Forelimb muscle (tissue), 1 donor: ENCODE measurements around the gene RNF34. TPM values are rescaled to one million over a fixed set of nuclear protein-coding genes. Genes with fewer than 3 reads are reported as not detected.
"Not testable (repeated sequence)": the region's sequence is repeated elsewhere in the genome, so short reads cannot be mapped to it uniquely, and the experiment has no call there.

Experiments
- DNase-seq: peaks from one replicate; pipeline ENCODE4 v3.0.0-alpha.2; 2013; ENCODE audit warnings: low read depth
- polyA plus RNA-seq: library from polyadenylated mRNA; unstranded; fragments of 120-200 nt; gene quantifications from one replicate; pipeline ENCODE4 v1.2.1, GENCODE V29; 2013; ENCODE audit not compliant: insufficient read length

Gene RNF34, protein sequence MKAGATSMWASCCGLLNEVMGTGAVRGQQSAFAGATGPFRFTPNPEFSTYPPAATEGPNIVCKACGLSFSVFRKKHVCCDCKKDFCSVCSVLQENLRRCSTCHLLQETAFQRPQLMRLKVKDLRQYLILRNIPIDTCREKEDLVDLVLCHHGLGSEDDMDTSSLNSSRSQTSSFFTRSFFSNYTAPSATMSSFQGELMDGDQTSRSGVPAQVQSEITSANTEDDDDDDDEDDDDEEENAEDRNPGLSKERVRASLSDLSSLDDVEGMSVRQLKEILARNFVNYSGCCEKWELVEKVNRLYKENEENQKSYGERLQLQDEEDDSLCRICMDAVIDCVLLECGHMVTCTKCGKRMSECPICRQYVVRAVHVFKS
- 30.1 TPM for polyA plus RNA-seq

DNA sequence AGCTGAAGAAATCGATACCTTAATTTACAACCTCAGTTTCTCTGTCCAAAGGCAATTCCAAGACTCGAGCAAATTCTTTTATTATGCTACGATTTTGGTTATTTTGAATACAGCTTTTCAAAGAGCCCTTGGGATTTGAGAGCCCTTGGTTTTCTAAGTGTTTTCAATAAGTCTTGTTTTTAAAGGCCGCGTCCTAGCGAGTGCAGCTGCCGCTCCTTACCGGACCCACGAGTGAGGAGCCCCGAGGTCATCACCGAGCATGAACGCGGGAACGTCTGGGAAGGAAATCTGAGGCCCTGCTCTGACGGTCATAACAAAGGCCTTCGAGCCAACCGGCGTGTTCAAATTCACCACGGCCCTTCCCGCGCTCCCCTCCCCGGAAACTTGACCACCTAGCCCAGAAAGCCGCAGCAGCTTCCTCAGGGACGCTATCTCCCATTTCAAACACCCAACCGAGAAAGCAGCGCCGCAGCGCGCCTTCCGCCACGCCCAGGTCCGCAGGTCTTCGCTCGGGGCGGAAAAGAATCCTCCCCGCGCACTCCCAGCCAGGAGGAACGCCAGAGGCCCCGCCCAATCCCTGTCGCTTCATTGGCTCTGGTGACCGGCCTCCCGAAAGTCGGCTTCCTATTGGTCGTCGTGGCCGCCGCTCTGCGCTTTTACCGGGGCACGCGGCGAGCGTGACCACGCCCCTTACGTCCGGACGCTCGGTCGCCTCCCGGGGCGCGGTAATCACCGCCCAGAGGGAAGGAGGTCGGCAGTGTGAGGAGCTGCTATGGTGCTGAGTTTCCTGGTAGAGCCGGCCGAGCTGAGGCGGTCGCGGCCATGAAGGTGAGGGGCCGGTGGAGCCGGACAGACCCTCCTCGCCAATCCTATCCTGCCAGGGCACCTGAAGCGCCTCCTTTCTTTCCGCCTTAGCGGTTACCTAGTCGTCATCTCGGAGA is at the start of gene RNF34:
Gene RNF34 (plus strand): TSS at position 728 of the 941 bp plus-strand sequence. CDS start 95 bp downstream, at position 823.
- DNase-seq: peak; percentile 95

DNA sequence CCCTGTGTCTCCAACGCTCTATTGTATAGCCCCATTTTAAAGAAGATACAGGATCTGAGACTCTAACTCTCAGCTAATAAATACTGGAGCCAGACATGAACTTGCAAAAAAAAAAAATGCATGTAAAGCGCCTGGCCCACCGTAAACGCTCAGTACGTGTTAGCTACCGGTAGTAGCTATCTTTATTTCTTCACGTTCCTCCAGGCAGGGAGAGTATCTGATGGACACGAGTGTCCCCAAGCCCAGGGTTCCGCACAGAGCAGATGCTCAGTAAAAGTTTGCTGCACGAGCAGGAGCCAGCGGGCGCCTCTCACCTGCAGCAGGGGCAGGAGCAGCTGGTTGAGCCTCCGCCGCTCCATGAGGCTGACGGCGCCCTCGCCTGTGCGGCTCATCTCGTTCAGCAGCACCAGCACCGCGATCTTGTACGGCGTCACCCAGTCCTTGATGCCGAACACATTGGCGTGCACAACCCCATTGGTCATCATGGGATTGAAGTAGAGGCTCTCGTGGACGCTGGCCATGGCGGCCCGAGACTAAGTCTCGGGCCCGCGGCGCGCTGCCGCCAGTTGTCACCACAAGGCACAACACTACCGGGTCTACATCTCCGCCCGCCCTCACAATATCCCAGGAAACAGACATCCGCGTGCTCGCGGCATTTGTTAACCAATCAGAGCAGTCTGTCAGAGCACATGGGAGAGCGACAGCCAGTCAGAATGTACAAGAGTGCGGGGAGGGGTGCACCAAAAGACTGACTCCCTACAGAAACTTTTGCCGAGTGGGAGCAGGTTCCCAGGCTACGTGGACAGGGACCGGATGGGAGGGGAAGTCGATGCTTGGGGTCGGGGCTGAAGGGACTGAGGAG is 47.9 kb upstream of the RNF34 start, which contains the start of gene ANAPC5:
Gene ANAPC5 (minus strand): TSS at position 592 of the 862 bp plus-strand sequence. CDS start 71 bp downstream, at position 521.
- DNase-seq: peak; percentile 98

DNA sequence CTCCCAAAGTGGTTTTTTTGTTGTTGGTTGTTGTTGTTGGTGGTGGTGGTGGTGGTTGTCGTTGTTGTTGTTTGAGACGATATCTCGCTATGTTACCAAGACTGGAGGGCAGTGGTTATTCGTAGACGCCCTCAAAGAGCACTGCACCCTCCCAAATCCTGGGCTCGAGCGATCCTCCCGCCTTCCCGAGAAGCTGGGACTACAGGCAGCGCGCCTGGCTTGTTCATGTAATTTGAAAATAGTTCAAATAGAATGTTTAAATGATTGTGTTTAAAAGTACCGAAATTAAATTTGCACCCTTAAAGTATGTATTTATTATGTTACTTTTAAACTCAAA is 47.3 kb upstream of the RNF34 start:
- no peak for DNase-seq

DNA sequence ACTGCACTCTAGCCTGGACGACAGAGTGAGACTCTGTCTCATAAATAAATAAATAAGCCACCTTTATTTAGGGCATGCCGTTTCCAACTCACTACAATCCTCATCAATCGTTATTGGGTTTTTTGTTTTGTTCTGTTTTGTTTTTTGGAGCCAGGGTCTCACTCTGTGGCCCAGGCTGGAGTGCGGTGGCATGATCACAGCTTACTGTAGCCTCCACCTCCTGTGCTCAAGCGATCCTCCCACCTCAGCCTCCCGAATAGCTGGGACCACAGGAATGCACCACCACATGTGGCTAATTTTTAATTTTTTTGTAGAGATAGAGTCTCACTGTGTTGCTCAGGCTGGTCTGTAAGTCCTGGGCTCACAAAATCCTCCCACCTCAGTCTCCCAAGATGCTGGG is 44.1 kb upstream of the RNF34 start:
- DNase-seq: no peak

DNA sequence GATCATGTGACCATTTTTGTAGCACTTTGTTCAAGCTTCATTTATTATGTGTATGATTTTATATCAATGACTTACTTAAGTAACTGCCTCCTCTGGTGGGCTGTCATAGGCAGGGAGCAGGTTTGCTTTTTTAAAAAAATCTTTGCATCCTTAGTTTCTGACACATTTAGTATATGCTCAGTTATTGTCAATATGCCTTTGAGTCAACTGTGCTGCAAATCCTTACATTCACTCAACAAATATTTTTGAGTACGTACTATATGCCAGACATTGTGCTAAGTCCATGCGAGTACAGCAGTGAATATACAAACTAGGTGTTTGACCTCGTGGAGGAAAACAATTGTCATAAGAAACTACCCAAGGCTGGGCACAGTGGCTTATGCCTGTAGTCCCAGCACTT is 43.3 kb upstream of the RNF34 start:
- DNase-seq: no peak

DNA sequence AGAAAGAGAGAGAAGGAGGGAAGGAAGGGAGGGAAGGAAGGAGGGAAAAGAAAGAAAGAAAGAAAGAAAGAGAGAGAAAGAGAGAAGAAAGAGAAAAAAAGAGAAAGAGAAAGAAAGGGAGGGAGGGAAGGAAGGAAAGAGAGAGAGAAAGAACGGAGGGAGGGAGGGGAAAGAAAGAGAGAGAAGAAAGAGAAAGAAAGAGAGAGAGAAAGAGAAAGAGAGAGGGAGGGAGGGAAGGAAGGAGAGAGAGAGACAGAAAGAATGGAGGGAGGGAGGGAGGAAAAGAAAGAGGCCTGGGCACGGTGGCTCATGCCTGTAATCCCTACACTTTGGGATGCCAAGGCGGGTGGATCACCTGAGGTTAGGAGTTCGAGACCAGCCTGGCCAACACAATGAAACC is 42.6 kb upstream of the RNF34 start:
- no peak for DNase-seq

DNA sequence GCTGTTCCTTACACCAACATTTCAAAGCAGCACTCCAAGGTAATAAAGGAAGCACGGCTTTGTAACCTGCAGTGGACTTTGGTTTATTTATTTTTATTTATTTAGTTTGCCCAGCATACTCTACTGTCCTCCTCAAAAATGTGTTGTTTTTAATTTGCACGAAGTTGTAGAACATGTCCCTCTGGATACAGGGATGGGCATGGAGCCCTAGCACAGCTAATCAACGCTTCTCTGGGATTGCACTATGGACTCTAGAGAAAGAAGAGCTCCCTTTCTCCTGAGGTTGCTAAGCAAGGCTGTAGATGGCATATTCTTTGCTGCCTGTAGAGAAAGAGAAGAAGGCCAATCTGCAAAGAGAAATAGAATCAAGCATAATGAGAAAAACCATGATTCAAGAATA is 41.8 kb upstream of the RNF34 start:
- no peak for DNase-seq

DNA sequence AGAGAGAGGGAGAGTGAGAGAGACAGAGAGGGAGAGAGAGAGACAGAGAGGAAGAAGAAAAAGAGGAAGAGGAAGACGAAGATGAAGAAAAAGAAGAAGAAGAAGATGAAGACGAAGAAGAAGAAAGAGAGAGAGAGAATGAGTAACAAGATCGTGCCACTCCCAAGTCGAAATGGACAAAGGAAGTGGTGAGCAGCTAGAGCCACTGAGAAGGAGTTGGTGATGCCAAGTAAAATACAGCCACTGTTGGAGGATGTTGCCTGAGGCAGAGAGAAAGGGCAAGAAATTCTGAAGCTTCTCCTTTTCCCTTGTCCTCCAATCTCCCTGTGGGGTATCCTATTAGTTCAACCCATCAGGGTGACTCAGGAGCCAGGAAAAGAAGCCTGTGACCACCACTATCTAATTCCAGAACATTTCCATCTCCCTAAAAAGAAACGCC is 35.2 kb upstream of the RNF34 start:
- no peak for DNase-seq

DNA sequence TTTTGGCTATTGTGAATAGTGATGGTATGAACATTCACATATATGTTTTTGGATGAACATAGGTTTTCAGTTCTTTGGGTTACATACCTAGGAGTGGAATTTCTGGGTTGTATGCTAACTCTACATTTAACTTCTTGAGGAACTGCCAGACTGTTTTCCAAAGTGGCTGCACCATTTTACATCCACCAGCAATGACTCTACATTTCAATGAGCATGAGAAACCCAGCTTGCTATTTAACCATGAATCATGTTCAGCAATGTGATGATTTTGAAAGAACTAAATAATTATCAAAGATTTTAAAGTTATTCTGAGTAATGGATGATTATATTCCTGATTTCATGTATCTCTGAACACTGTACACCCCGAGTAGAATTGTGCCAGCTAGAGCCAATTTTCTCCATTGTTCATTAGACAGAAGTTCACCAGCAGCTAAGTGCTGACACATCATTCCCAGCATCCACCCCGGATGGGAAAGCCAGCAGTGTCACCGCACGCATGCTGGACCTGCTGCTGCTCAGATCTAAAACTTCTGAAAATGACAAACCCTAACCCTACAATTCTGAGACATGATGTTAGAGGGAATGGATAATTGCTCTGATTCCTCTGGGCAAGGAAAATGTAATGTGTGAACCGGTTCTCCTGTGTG is 34.4 kb upstream of the RNF34 start:
- DNase-seq: no peak

DNA sequence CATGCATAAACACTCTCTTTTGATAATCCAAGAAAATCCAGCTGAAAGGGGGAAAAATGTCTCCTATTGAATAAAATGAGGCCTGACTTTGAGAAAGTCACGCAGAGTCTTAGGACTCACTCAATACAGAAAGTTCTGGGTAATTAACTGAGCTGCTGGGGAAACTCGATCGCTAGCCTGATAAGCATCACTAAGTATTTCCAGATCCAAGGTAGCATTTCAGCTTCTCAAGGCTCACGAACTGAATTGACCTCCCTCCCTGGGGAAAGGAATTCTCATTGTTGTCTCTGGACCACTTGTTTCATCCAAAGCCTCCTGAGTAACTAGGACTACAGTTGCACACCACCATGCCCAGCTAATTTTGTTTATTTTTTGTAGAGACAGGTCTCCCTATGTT is 33.9 kb upstream of the RNF34 start:
- DNase-seq: no peak

DNA sequence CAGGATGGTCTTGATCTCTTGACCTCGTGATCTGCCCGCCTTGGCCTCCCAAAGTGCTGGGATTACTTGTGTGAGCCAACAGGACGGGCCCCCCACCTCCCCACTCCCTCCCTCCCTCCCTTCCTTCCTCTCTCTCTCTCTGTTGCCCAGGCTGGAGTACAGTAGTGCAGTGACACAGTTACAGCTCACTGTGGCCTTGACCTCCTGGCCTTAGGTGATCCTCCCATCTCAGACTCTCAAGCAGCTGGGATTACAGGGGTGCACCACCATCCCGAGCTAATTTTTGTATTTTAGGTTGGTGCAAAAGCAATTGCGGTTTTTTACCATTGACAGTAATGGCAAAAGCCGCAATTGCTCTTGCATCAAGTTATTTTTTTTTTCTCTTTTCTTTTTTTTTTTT is 28.5 kb upstream of the RNF34 start:
- no peak for DNase-seq

DNA sequence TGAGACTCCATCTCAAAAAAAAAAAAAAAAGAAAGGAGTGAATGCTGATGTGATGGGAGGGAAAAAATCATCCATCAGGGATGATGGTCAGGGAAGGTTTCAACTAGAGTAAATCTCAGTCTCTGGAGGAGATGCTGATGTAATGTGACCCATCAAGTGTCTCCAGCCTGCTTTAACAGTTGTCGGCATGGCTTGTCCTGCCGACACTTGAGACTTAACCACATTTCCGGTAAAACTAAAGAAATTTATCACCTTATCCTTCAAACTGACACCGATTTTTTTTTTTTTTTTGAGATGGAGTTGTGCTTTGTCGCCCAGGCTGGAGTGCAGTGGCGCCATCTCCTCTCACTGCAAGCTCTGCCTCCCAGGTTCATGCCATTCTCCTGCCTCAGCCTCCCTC is 26.2 kb upstream of the RNF34 start:
- no peak for DNase-seq

DNA sequence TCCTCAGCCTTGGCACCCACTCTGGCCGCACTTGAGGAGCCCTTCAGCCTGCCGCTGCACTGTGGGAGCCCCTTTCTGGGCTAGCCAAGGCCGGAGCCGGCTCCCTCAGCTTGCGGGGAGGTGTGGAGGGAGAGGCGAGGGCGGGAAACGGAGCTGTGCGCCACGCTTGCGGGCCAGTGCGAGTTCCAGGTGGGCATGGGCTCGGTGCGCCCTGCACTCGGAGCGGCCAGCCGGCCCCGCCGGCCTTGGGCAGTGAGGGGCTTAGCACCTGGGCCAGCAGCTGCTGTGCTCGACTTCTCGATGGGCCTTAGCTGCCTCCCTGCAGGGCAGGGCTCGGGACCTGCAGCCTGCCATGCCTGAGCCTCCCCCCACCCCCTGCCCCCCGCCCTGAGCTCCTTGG is 25.6 kb upstream of the RNF34 start:
- not testable (repeated sequence) for DNase-seq

DNA sequence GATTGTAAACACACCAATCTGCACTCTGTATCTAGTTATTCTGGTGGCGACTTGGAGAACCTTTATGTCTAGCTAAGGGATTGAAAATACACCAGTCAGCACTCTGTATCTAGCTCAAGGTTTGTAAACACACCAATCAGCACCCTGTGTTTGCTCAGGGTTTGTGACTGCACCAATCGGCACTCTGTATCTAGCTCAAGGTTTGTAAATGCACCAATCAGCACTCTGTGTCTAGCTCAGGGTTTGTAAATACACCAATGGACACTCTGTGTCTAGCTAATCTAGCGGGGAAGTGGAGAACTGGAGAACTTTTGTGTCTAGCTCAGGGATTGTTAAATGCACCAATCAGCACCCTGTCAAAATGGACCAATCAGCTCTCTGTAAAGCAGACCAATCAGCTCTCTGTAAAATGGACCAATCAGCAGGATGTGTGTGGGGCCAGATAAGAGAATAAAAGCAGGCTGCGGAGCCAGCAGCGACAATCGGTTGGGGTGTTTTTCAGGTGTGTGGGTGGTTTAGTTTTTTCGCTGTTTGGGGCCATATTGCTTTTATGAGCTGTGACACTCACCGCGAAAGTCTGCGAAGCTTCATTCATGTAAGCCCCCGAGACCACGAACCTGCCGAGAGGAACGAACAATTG is 24.9 kb upstream of the RNF34 start:
- not testable (repeated sequence) for DNase-seq

DNA sequence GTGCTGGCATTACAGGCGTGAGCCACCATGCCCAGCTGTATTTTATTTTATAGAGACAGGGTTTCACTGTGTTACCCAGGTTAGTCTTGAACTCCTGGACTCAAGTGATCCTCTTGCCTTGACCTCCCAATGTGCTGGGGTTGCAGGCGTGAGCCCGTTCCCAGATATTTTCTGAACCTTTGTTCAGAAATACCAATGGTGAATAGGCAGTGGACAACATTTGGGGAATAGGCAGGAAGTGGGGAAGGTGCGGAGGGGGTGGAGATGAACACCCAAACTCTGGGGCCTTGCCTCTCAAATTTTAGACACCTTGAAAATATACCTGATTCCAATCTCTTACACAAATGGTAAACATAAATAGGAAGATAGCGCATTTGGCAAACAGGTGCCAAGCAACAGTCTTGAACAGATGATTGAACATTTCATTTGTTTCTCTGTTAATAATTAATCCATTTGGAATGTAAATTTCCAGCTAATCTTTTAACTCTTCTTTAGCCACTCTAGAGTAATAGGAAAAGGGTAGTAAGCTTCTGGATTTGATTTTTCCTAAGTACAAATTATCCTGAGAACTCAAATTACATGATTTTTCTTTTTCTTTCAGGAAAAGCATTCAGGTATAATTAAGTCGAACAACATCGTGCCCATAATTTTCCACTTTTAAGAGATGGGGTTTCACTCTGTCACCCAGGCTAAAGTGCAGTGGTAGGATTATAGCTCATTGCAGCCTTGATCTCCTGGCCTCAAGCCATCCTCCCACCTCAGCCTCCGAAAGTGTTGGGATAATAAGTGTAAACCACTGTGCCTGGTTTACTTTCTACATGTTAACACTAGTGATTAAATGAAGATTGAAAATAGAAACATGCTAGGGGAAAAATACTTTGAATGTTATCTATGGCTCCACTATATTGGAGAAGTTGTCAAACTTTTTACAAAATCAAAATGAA is 22.9 kb upstream of the RNF34 start:
- no peak for DNase-seq

DNA sequence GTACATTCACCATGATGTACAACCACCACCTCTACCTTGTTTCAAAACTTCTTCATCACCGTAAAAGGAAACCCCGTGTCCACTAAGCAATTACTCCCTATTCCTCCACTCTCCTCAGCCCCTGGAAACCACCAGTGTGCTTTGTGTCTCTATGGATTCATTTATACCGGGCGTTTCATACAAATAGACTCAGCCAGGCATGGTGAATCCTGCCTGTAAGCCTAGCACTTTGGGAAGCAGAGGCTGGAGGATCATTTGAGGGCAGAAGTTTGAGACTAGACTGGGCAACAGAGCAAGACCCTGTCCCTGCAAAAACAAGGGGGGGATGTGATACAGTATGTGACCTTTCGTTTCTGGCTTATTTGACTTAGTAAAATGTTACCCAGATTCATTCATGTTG is 21.2 kb upstream of the RNF34 start:
- DNase-seq: no peak

DNA sequence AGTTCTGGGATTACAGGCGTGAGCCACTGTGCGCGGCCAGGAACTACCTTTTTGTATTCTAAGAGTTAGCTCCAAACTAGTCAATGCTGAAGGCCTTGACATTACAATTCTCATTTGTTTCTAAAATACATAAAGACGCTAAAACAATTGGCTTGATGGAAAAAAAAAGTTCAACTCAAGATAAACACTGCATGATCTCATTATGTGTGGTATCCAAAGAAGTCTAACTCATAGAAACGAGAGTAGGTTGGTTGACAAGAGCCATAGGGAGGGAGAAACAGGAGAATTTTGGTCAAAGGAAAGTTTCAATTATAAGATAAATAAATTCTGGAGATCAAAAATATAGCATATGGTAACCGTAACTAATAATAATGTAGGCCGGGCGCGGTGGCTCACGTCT is 20.0 kb upstream of the RNF34 start:
- no peak for DNase-seq

DNA sequence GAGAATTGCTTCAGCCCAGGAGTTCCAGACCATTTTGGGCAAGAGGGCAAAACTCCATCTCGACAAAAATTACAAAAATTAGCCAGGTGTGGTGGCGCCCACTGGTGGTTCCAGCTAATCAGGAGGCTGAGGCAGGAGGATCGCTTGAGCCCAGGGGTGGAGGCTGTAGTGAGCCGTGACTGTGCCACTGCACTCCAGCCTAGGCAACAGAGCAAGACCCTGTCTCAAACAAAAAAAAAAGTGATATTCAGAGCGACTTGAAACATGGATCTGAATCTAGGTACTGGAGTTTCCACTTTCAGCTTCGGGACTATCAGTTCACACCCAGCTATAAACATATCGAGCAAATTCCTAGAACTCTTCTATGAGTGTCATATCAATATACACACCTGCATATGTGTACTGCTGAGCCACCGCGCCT is 16.3 kb upstream of the RNF34 start:
- DNase-seq: no peak

DNA sequence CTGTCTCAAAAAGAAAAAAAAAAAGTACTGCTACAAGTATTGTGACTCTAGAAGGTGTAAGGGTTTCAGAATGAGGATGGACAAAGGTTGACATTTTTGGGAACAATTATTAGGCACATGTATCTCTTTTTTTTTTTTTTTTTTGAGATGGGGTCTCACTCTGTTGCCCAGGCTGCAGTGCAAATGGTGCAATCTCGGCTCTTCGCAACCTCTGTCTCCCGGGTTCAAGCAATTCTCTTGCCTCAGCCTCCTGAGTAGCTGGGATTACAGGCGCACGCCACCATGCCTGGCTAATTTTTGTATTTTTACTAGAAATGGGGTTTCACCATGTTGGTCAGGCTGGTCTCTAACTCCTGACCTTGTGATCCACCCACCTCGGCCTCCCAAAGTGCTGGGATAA is 15.0 kb upstream of the RNF34 start:
- DNase-seq: not testable (repeated sequence)
